WI38 (cell line): Measurements from ENCODE around the gene PRODH.
"Not testable (repeated sequence)": the region's sequence is repeated elsewhere in the genome, so short reads cannot be mapped to it uniquely, and the experiment has no call there.

Source experiments
- H3K4me3 ChIP-seq: 2 replicates; pipeline ENCODE4 v1.5.1; 2011; ENCODE audit warnings: low read depth, mild to moderate bottlenecking, control low read depth, low read length
- TF ChIP-seq, protein P1 (sequence below): IDR thresholded peaks from 2 replicates; pipeline ENCODE4 v1.5.1; 2012; ENCODE audit warnings: low read depth, mild to moderate bottlenecking, control low read depth, low read length

PRODH gene

GRCh38 chr22:18965526-18966421 lies 29.7 kb upstream of the PRODH start:
- TF ChIP-seq, protein P1, sequence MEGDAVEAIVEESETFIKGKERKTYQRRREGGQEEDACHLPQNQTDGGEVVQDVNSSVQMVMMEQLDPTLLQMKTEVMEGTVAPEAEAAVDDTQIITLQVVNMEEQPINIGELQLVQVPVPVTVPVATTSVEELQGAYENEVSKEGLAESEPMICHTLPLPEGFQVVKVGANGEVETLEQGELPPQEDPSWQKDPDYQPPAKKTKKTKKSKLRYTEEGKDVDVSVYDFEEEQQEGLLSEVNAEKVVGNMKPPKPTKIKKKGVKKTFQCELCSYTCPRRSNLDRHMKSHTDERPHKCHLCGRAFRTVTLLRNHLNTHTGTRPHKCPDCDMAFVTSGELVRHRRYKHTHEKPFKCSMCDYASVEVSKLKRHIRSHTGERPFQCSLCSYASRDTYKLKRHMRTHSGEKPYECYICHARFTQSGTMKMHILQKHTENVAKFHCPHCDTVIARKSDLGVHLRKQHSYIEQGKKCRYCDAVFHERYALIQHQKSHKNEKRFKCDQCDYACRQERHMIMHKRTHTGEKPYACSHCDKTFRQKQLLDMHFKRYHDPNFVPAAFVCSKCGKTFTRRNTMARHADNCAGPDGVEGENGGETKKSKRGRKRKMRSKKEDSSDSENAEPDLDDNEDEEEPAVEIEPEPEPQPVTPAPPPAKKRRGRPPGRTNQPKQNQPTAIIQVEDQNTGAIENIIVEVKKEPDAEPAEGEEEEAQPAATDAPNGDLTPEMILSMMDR, result no peak
- no peak overlapping the region for H3K4me3 ChIP-seq

DNA sequence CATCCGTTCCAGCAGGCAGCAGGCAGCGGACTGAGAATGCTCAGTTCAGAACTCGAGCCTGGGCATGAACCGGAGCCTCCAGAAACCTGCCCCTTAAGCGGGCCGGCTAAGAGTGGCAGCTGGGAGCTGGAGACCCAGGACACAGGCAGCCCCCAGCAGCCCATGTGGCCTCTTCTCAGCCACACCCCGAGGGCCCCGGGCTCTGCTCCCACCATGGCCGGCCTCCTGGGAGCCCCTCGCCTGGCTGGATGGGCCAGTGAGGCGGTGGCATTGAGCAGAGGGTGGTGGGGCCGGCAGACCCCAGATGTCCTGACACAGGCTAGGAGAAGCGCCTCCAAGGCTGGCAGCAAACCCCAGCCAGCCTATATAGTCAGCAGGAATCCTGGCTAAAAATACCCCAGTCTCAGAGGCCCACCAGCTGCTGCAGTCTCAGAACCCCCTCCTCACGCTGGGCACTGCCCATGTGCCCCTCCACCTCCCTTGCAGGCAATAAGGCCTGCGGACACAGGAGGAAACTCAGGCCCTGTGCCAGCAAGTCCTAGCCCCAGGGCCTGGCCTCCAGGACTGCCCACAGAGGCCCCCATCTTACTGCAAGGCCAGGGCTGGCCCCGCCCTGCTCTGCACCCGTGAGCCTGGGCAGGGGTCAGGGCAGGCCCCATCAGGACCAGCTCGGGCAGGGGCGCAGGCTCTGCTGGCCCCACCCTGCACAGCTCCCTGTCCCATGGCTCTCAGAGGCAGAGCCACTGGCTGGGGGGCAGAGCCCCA lies 28.6 kb upstream of the PRODH start:
- H3K4me3 ChIP-seq, result not testable (repeated sequence)

- not testable (repeated sequence) for H3K4me3 ChIP-seq
These were observed 28.0 kb upstream of the PRODH start for GRCh38 chr22:18964051-18964450.

GRCh38 chr22:18962308-18962635 lies 26.2 kb upstream of the PRODH start:
- TF ChIP-seq, protein P1, result no peak
- no peak overlapping the region for H3K4me3 ChIP-seq

DNA sequence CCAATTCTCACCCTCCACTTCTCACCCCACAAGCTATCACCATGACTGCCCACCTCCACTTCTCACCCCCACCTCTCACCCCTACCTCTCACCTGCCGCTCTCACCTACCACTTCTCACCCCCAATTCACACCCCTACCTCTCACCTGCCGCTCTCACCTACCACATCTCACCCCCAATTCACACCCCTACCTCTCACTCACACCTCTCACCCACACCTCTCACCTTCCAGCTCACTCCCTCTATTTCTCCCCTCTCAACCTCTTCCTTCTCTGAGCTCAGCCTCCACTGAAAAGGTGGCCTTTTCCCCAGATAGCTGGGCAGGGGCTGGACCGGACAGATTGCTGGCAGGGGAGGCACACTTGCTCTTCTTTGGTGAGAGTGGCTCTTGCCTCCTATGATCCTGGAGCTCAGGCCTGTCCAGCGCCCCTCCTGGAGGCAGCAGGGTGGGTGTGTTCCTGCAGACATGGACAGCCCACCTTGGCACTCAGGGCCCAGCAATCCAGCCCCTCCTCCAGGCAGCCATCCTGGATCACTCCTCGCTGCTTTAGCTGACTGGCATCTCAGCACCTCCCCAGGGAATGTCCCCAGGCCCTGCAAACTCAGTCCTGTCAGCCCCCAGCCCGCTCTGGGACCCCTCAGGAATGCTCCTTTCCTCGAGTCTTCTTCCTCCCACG lies 25.7 kb upstream of the PRODH start:
- not testable (repeated sequence) for H3K4me3 ChIP-seq

DNA sequence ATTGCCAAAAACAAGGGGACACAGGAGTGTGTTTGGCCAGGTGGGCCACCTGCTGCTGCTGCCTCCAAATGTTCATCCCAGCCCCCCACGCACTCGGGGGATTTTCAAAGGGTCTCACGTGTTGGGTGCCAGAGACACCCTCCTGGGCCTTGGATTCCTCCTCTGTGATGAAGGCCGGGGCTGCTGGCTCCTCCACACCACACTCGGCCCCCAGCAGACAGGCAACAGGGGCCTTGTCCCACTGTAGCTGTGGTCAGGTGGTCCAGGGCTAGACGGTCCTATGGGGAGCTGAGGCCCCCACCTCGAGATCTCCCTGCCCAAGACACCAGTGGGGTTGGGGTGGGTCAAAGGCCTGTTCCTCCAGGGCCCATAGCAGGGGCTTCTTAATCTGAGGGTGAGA lies 25.1 kb upstream of the PRODH start:
- H3K4me3 ChIP-seq, result not testable (repeated sequence)

DNA sequence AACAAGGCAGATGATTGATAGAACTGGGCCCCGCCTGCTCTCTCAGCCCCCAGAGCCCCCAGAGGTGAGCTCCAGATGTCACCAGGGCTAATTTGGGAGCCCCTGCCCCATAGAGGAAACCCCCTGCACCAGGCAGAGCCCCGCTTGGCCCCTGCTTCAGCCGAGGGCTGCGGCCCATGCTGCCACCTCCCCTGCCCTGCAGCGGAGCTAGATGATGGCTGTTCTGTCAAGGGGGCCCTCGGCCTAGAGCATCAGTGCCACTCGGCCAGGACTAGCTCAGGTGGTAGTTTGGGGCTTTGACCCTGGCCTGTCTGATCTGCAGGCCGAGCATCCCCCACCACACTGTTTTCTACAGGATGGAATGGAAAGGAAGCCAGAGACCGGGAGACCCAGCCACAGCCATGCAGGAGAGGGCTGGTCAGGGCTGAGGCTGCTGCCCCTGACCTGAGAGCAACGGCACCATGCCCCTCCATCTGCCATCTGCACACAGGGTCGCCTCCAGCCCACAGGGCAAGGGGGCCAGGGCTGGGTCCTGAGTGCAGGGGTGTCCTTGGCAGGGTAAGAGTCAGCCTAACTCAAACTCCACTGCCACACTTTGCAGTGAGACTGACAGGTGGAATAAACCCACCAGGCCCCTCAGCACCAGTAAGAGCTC lies 24.2 kb upstream of the PRODH start:
- not testable (repeated sequence) for H3K4me3 ChIP-seq

GRCh38 chr22:18959741-18960140 lies 23.6 kb upstream of the PRODH start:
- not testable (repeated sequence) for H3K4me3 ChIP-seq

DNA sequence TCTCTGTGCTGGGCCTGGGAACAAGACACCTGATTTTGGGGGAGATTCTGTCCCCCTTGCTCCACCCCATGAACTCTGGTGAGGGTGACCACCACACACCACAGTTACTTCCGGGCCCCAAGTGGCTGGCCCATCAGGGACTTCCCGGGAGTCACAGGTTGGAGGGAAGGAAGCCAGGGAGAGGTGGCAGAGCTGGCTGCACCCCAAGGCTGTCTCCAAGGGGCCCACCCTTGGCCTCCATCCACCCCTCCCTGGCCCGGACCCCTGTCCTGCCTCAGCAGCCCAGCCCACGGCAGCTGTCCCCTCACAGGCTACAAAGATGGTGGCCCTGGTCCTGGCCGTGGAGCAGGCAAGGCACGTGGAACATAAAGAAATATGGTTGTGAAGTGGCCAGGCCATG lies 23.2 kb upstream of the PRODH start:
- H3K4me3 ChIP-seq, result not testable (repeated sequence)

DNA sequence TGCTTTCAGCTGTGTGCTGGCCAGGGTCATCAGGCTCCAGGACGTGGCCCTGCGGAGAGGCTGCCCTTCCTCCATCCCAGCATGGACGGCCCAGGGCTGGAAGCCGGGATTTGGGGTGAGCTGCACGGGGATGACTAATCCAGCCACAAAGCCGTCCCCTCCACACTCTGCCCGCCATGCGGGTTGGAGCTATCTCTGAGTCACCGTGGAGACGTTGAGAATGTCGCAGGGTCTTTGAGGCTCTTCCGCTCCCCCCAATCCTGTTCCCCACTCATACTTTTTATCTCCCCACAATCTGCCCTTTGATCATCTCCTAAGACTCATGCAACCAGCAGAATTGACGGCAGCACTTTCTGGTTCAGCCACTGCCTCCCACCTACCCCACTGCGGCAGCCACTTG lies 22.6 kb upstream of the PRODH start:
- H3K4me3 ChIP-seq, result not testable (repeated sequence)

DNA sequence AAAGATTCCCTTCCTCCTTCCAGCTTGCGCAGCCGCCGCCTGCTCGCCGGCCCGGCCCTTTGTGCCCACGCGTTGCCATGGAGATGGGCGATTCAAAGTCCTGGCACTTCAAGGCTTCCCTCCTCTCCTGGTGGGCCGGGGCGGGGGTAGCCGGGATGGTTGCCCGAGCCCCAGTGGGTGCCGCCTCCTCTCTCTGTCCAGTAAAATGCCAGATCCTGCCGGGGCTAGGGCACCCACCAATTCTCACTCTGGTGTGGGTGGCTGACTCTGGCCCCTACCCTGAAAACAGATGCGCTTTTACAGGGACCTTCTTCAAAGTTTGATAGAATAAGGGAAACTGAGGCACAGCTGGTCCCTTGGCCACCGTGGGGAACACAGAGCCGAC lies 22.2 kb upstream of the PRODH start:
- H3K4me3 ChIP-seq, result not testable (repeated sequence)

DNA sequence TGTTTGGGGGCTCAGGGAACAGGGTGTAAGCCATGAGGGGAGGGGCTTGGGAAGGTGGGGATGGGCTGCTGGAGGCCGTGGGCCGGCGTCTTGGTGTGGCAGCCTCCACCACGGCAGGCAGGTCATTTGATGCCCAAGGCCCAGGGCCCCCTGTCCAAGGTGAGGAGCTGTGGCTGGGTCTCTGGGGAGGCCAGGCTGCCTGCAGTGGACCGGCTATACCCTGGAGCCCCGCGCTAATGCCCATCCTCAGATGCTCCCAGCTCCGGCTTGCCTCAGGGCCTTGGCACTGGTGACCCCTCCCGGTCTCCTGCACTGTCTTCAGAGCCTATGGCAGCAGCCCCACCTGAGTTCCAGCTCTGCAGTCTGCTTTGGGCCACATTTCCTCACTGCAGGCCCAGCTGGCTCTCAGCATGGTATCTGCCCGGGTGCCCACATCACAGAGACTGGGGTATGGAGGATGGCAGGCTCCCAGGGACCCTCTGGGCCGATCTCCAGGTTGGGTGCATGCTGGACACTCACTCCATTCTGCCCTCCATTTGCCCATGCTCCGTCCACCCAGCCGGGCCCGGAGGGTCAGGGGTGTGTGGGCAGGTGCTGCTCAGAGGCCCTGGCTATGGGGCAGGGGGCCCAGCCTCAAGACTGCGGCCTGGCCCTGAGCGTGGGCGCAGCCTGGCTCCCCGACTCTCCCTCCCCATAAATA lies 21.7 kb upstream of the PRODH start:
- not testable (repeated sequence) for H3K4me3 ChIP-seq

- not testable (repeated sequence) for H3K4me3 ChIP-seq
These were observed 20.9 kb upstream of the PRODH start for GRCh38 chr22:18956956-18957355.

GRCh38 chr22:18956121-18956895 lies 20.2 kb upstream of the PRODH start:
- not testable (repeated sequence) for H3K4me3 ChIP-seq
